IMR-90 (cell line): ENCODE results near the gene HCRTR2. TPM values are rescaled to one million over a fixed set of nuclear protein-coding genes. Genes with fewer than 3 reads are reported as not detected.

Experiments used
- ATAC-seq: fragments of 200-7000 bp; cut with Tn5 transposase; 2 replicates; pipeline ENCODE4 v1.9.1; 2020; ENCODE audit warnings: low read depth, mild to moderate bottlenecking, moderate library complexity
- BruUV-seq: library from RNA; stranded (reverse); fragments of 400-500 nt; replicated peaks from 2 replicates; lab custom pipeline; 2021; lab: Mats Ljungman, UMichigan
- CTCF ChIA-PET: fragments of 300-600 bp; formaldehyde crosslinking; extraction: SDS; loops from one replicate; lab custom pipeline; 2021; ENCODE audit warnings: antibody characterized with exemption; lab: Yijun Ruan, JAX
- POLR2A ChIA-PET: fragments of 300-600 bp; sonication (Branson Sonifier 250); formaldehyde crosslinking; loops from one replicate; lab custom pipeline; 2022; ENCODE audit warnings: antibody characterized with exemption; ENCODE audit not compliant: unreplicated experiment; lab: Charles Lee
- DNase-seq: peaks from one replicate; pipeline ENCODE4 v3.0.0; 2013
- H2AFZ ChIP-seq: replicated peaks from 2 replicates; pipeline ENCODE3; 2013; ENCODE audit warnings: low read length, mild to moderate bottlenecking; ENCODE audit not compliant: poor library complexity
- H2AK5ac ChIP-seq: 2 replicates; pipeline ENCODE4 v1.6.1; 2013; ENCODE audit warnings: low read depth, low read length, inconsistent platforms
- H2AK9ac ChIP-seq: replicated peaks from 2 replicates; pipeline ENCODE3; 2013; ENCODE audit warnings: mild to moderate bottlenecking, low read depth, low read length, moderate library complexity; ENCODE audit not compliant: poor library complexity
- H2BK120ac ChIP-seq: 2 replicates; pipeline ENCODE4 v1.6.1; 2013; ENCODE audit warnings: low read depth, low read length, inconsistent platforms
- H2BK15ac ChIP-seq: 3 replicates; pipeline ENCODE4 v1.6.1; 2013; ENCODE audit warnings: low read depth, low read length, inconsistent platforms
- H2BK20ac ChIP-seq: 2 replicates; pipeline ENCODE4 v1.6.1; 2013; ENCODE audit warnings: low read depth, mild to moderate bottlenecking, inconsistent platforms, low read length, moderate library complexity
- H2BK5ac ChIP-seq: 2 replicates; pipeline ENCODE4 v1.6.1; 2013; ENCODE audit warnings: mild to moderate bottlenecking, low read depth, low read length, inconsistent platforms; ENCODE audit not compliant: poor library complexity, severe bottlenecking
- H3K14ac ChIP-seq: replicated peaks from 2 replicates; pipeline ENCODE4 v1.6.1; 2013; ENCODE audit warnings: low read depth, low read length, inconsistent platforms
- H3K18ac ChIP-seq: 2 replicates; pipeline ENCODE4 v1.6.1; 2013; ENCODE audit warnings: low read depth, low read length, control low read depth
- H3K23ac ChIP-seq: 2 replicates; pipeline ENCODE4 v1.6.1; 2013; ENCODE audit warnings: low read depth, low read length, inconsistent platforms
- H3K27ac ChIP-seq: 2 replicates; pipeline ENCODE4 v1.5.1; 2013; ENCODE audit warnings: mild to moderate bottlenecking, control low read depth, low read length; ENCODE audit not compliant: insufficient read depth
- H3K27me3 ChIP-seq: 2 replicates; pipeline ENCODE4 v1.6.1; 2013; ENCODE audit warnings: low read length; ENCODE audit not compliant: control insufficient read depth, insufficient read depth
- H3K36me3 ChIP-seq: 2 replicates; pipeline ENCODE4 v1.6.1; 2013; ENCODE audit warnings: low read length, mixed read lengths; ENCODE audit not compliant: control insufficient read depth, insufficient read depth
- H3K4ac ChIP-seq: 2 replicates; pipeline ENCODE4 v1.6.1; 2013; ENCODE audit warnings: low read depth, low read length, inconsistent platforms
- H3K4me1 ChIP-seq: 2 replicates; pipeline ENCODE4 v1.6.1; 2013; ENCODE audit warnings: low read length, mixed read lengths; ENCODE audit not compliant: control insufficient read depth, insufficient read depth
- H3K4me2 ChIP-seq: 2 replicates; pipeline ENCODE4 v1.6.1; 2013; ENCODE audit warnings: low read depth, mild to moderate bottlenecking, control low read depth, low read length, moderate library complexity
- H3K4me3 ChIP-seq: 2 replicates; pipeline ENCODE4 v1.5.1; 2013; ENCODE audit warnings: low read depth, mild to moderate bottlenecking, control low read depth, low read length, moderate library complexity; ENCODE audit not compliant: insufficient read depth
- H3K56ac ChIP-seq: 2 replicates; pipeline ENCODE4 v1.6.1; 2013; ENCODE audit warnings: low read length, inconsistent platforms; ENCODE audit not compliant: insufficient read depth; ENCODE audit errors: extremely low read depth
- H3K79me1 ChIP-seq, 2 experiments: 2 replicates each; pipeline ENCODE4 v1.6.1; 2013; ENCODE audit warnings: low read length in 2 of 2, inconsistent platforms in 1 of 2, low read depth in 1 of 2
- H3K9ac ChIP-seq: 2 replicates; pipeline ENCODE4 v1.6.1; 2013; ENCODE audit warnings: low read depth, low read length, control low read depth
- H3K9me1 ChIP-seq: 2 replicates; pipeline ENCODE4 v1.6.1; 2013; ENCODE audit warnings: low read length, inconsistent platforms; ENCODE audit not compliant: insufficient read depth
- H3K9me3 ChIP-seq: 2 replicates; pipeline ENCODE4 v1.6.1; 2013; ENCODE audit warnings: low read length; ENCODE audit not compliant: control insufficient read depth, insufficient read depth
- H4K20me1 ChIP-seq: 2 replicates; pipeline ENCODE4 v1.6.1; 2013; ENCODE audit warnings: low read length, inconsistent platforms; ENCODE audit not compliant: insufficient read depth
- H4K5ac ChIP-seq: 2 replicates; pipeline ENCODE4 v1.6.1; 2013; ENCODE audit warnings: mild to moderate bottlenecking, low read depth, low read length, control low read depth
- H4K8ac ChIP-seq, 2 experiments: 2 replicates each; pipeline ENCODE4 v1.6.1; 2013; ENCODE audit warnings: low read depth in 2 of 2, low read length in 2 of 2, control low read depth in 1 of 2, inconsistent platforms in 1 of 2
- H4K91ac ChIP-seq: 2 replicates; pipeline ENCODE4 v1.6.1; 2013; ENCODE audit warnings: low read depth, low read length, inconsistent platforms; ENCODE audit not compliant: insufficient read depth
- CHD1 ChIP-seq: IDR thresholded peaks from 2 replicates; pipeline ENCODE4 v1.6.1; 2012; ENCODE audit warnings: low read depth, low read length, improper control_type of control experiment
- WGBS, 2 experiments: methylation state at CpG; one replicate each; pipeline versions ENCODE4 v1.1.5 to v1.1.7; 2013; ENCODE audit warnings: missing lambda C conversion rate in 2 of 2; ENCODE audit not compliant: insufficient read length in 1 of 2; ENCODE audit errors: extremely low coverage in 2 of 2; 5-methylcytosine and 5-hydroxymethylcytosine counted together
- dilution Hi-C: fragments of 300-500 bp; cut with HindIII; formaldehyde crosslinking; loops from one replicate; pipeline ENCODE4 v1.14.3; 2018; ENCODE audit warnings: low sequenced_read_pairs; ENCODE audit not compliant: unreplicated experiment
- in situ Hi-C: fragments of 300-500 bp; cut with MboI; formaldehyde crosslinking; loops from 3 replicates; pipeline ENCODE4 v1.14.3; 2019; ENCODE audit warnings: low sequenced_read_pairs, inconsistent platforms, mixed read lengths
- intact Hi-C: fragments of 100-400 bp; cut with micrococcal nuclease; formaldehyde crosslinking; loops from 2 replicates; pipeline ENCODE4 v1.10.0; 2022
- polyA plus RNA-seq, 3 experiments: library from polyadenylated mRNA; depleted of rRNA; stranded (reverse); fragments of >200 nt; gene quantifications; 2 replicates each; pipeline ENCODE4 v1.2.3, GENCODE V29; 2012; ENCODE audit warnings: low replicate concordance in 1 of 3
- total RNA-seq: library from RNA; depleted of rRNA; stranded (reverse); fragments of >200 nt; gene quantifications from 2 replicates; pipeline ENCODE4 v1.2.3, GENCODE V29; 2012
- TF ChIP-seq, protein P1 (sequence below): conservative IDR thresholded peaks from 2 replicates; pipeline ENCODE4 v1.5.1; 2012; ENCODE audit warnings: mild to moderate bottlenecking, low read depth, low read length, improper control_type of control experiment

Gene HCRTR2
- total and polyA plus RNA-seq, 2 of the 4 experiments (the other 2 are of a cell fraction), result not detected

DNA sequence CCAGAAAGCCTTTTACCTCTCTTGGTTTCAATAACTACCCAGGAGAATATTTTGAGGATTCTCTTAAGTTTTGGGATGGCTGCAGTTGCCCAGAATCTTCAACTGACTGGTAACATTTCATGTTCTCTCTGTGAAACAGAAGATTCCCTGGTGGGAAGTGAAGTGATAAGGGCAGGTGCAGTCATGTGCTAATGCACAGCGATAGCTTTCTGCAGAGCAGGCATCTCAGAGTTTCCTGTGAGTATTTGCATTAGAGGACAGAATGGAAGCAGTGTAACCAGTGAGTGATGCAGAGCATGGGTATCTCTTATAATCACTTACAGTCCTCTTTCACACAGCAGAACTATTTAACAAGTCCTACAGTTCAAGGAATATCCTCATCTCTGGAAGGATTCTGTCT is 76.1 kb downstream of the HCRTR2 start:
- no peak for ATAC-seq
- WGBS, 2 experiments, result no CpG with 5 or more reads among the region's 1 CpG
- Histone ChIP-seq H3K4me1 (no peaks in the 10 kb centered on the region), H3K4ac (no peak overlapping the region), H2BK15ac (no peak overlapping the region), H2BK20ac (no peak overlapping the region), H3K79me1 (no peaks in the 10 kb centered on the region), H2AK9ac (no peak overlapping the region), H3K4me2 (no peak overlapping the region), H4K91ac (no peak overlapping the region), H3K56ac (no peak overlapping the region), H3K9me3 (no peaks in the 10 kb centered on the region), H4K5ac (no peak overlapping the region), H3K18ac (no peak overlapping the region), H3K4me3 (no peak overlapping the region), H3K36me3 (no peaks in the 10 kb centered on the region), H3K9ac (no peak overlapping the region), H3K27ac (no peak overlapping the region), H2AK5ac (no peak overlapping the region), H3K9me1 (no peaks in the 10 kb centered on the region; the same call in 1 of the 2 replicates), H4K20me1 (no peaks in the 10 kb centered on the region), H3K14ac (no peak overlapping the region), H2BK120ac (no peak overlapping the region), H2BK5ac (no peak overlapping the region), H3K27me3 (no peaks in the 10 kb centered on the region), H3K23ac (no peak overlapping the region), H2AFZ (no peak overlapping the region), H4K8ac (no peak overlapping the region)
- POLR2A ChIA-PET, result no interaction called here
- in situ Hi-C loops (no loop called here), intact Hi-C loops (no loop called here), dilution Hi-C loops (no loop called here)
- no peak for DNase-seq
- BruUV-seq, result no TSS peak
- TF ChIP-seq, protein P1, sequence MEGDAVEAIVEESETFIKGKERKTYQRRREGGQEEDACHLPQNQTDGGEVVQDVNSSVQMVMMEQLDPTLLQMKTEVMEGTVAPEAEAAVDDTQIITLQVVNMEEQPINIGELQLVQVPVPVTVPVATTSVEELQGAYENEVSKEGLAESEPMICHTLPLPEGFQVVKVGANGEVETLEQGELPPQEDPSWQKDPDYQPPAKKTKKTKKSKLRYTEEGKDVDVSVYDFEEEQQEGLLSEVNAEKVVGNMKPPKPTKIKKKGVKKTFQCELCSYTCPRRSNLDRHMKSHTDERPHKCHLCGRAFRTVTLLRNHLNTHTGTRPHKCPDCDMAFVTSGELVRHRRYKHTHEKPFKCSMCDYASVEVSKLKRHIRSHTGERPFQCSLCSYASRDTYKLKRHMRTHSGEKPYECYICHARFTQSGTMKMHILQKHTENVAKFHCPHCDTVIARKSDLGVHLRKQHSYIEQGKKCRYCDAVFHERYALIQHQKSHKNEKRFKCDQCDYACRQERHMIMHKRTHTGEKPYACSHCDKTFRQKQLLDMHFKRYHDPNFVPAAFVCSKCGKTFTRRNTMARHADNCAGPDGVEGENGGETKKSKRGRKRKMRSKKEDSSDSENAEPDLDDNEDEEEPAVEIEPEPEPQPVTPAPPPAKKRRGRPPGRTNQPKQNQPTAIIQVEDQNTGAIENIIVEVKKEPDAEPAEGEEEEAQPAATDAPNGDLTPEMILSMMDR, result no peak
- no peak for TF ChIP-seq CHD1
- CTCF ChIA-PET, result no interaction called here
